ENCODE data around the gene GPR84.
A peak's percentile ranks its signal among the peaks of the same experiment; 100 is the strongest.

GPR84 gene

DNA sequence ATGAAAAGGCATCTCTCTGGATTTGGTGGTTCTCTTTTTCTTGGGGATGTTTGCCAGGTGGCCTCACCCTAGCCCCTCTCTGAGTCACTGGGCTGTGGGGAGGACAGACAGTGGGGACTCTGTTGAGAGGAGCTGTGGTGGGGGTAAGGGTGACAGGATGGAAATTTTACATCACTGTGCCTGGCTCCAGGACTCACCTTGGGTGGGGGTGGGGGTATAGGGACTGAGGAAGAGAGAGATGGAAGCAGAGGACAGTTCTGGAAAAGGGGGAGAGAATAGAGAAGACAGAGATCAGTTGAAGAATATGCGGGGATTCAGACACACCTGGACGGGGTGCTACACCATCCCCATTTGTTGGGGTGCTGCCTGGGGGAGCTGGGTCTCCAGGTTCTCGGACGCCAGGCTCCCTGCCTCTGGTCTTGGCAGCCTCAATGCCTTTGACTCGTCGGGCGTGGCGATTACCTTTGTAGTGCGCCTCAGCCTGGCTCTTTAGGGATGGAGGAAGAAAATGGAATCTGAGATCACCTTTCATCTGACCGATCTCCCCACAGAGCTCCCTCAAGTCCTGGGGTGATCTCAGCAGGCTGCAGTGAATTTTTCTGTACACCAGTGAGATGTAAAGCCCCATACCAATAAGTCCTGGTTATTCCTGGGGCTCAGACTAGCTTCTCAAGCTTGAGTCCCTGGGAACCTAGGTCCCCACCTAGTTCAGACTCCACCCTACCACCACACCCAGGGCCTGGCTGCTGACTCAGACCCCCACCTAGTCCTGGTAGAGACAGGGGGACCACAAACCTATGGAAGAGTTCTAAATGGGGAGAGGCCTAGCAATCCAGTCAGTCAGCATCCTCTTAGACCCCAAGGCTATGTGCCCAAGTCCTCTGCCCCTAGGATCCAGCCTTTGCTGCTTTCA is 9.6 kb upstream of the GPR84 start:
- DNase-seq, result no peak

DNA sequence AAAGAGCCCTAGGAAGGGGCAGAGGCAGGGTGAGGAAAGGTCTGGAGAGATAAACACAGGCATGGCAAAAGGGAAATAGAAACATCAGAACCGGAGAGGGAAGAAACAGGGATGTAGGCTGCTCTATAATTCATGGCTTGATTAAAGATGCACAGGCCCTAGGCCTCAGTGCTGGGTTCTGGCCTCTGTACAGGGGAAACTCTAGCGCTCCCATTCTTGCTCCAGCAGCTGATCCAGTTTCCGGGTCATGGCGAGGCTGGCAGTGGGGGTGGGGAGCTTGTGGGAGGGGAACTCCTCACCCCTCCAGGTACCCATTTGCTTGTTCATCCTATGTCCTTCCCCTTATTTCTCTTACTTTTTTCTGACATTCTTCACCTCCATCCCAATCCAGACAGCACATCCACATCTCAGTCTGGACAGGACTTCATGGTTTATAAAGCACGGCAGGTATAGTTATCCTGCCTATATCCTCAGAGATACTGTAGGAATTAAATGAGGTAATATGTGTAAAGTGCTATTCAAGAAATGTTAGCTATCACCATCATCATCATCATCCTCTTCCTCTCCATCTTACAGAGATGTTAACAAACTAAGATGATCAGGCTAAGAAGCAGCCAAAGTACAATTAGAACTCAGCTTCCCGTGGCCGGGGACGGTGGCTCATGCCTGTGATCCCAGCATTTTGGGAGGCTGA is 8.0 kb upstream of the GPR84 start:
- DNase-seq, result no peak

DNA sequence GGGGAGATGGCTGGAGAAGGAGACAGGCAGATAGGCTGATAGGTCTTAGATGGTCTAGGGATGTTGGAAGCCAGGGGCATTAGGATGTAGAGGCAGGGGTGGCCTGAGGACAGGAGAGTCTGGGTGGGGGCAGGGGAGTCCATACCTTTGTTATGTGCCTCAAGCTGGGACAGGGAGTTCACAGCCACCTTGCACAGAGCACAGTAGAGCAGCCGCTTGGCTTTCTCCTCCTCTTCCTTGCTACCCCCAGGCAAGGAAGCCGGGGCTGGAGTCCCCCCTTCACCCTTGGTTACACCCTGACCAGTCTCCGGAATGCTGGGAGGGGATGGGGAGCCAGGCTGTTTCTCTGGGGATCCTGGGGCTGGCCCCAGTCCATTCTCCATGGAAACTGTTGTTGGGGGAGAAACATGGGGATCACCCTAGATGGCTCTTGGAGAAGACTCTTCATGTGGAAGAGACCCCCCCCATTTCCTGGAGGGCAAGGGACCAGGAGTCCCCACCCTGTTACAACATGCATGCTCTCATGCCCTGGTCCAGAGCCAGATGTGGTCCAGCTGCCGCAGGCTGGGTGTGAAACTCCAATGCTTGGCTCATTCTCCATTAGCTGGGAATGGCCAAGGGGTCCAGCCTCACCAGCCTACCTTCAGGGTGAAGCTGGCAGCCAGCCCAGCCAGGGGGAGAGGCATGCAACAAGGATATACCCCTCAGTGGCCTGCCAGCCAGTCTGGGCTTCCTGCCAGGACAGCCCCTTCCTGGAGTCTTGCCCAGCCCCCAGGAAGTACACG is 7.2 kb upstream of the GPR84 start:
- peak in 1 of 2 experiments; percentile 14 for DNase-seq

DNA sequence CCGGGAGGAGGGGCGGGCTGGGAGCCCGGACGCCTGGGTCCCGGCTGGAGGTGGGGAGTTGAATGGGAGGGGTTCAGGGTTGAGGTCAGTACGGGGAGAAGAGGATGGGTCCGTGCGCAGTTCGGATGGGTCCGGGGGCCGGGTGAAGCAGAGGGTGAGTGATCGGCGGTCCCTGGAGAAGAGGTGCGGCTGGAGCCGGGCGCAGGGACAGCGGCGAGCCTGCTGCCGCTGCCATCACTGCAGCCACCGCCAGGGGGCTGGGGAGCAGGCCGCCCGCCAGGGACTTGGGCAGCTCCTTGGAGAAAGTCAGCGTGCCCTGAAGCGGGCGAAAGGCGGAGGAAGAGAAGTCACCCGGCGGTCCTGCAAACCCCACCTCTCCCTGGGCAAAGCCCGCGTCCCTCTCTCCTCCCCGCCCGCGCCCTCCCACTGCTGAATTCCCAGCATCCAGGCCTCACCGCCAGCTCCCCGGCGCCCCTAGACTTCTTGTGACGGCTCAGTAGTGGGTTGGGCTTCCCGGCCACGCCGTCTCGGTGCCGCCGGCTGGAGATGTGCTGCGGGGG is 6.0 kb upstream of the GPR84 start:
- DNase-seq, result no peak

DNA sequence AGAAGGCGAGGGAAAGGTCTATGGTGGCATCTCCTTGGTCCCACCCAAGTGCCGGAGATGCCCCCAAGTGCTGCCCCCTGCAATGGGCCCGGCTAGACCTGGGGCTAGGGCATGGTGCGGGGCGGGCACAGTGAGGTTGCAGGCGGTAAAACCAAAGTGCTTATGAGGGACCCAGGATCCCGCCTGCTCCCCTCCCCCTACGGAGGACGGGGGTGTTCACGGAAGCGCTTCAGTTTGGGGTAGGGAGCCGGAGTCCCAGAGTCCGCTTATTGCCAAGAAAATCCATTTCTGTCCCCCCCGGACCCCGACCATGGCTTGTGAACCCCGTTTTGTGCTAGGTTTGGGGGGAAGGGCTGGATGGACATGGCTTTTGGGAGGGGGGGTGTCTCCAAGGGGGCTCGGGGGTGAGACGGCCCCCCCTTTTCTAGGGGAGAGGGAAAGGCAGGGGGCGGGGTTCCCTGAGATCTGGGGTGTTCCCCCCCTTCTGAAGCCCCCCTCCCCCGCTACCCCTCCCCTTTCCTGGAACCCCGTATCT is 5.4 kb upstream of the GPR84 start:
- no peak for DNase-seq

DNA sequence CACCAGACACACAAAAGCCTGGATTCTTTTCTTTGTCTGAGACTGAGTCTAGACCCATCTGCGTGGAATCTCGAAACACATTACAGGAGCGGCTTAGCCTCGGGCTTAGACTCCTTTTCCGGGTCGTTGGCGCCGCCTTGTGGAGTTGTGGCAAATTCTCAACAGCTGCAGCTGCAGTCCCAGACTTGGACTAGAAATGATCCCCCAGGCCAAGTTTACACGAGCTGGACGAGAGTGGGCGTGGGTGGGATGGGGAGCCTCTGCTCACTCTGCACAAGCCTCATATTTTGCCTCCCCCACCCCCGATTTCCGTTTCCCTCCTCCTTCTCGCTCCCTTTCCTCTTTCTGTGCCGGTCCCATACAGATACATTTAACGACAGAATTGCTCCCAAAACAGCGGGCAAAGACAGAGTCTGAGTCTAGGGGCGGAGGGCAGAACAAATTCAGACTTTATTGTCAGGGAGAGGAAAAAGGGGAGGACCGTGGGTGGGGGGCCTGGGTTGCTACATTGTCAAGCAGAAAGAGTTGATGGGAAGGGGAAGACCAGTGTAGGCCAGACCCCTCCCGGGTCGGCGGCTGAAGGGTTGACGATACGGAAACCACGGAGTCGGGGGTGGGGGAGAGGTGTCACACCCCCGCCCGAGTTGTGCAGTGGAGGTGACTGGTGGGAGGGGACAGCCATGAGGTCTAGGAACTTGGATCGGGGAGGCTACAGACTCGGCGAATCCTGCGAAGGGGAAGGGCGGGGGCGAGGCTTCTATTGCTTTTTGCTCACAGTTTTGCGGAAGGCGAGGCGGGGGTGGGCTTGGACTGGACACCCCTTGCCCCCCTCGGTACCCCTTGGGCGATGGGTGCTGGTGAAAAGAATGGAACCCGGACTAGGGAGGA is 4.7 kb upstream of the GPR84 start:
- DNase-seq, result peak; percentile 57 to 82

DNA sequence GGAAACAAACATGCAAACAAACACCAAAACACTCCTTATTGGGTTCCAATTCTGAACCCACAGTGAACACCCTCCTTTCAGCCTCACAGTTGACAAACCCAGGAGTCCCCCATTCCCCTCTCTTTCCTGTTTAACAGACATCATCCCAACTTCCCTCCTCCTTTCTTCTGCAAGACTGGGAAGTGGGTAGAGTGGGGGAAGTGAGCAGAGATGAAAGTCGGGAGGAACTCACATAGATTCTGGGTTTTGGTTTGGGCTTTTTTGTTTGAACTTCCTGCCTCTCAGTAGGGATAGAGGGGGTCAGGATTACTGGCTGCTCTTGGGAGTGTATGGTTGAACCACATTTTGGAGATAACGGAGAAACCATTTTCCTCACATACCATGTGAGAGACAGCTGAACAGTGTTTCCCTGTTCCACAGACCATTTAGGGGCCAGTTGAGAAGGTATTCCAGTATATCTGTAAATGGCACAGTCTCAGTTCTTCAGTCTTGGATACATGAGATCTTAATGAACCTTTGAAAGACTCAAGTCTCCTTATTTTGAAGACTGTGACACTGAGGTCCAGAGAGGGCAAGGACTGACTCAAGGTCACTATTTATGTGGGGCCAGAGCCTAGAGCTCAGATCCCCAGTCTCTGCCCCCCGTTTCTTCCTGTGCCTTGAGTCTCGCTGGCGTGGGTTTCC is 3.9 kb upstream of the GPR84 start:
- DNase-seq, result no peak

DNA sequence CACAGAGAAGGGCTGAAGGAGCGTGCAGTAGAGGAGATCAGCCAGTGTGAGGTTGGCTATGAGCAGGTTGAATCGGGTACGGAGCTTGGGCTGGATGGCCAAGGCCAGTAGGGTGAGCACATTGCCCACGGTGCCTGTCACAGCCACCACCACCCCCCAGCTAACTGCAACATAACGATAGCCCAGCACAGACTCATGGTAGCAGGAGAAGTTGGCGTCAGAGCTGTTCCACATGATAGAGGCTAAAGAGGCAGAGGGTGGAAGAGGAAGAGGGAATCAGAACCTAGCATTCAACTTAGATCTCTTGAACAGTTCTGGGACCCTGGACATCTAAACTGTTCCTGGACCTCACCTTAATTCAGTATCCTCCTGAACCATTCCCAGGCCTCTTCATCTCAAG is 668 bp downstream of the GPR84 start:
- DNase-seq, result no peak

DNA sequence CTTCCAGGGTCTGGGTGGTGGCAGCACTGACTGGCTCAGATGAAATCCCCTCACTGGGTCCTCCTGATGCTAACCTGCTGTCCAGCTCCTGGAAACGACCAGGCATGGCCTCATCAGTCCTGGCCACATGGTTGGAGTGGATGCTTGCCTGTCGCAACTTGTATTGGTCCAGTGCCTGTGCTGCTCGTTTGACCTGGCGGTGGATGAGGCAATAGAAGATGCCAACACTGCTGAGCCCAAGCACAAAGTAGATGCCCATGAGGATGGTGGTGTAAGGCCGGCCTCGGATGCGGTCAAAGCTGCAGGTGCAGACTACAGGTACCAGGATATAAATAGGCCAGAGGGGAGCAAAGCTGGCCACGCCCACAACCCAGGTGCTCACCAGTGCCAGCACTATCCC is 1.2 kb downstream of the GPR84 start:
- no peak for DNase-seq

DNA sequence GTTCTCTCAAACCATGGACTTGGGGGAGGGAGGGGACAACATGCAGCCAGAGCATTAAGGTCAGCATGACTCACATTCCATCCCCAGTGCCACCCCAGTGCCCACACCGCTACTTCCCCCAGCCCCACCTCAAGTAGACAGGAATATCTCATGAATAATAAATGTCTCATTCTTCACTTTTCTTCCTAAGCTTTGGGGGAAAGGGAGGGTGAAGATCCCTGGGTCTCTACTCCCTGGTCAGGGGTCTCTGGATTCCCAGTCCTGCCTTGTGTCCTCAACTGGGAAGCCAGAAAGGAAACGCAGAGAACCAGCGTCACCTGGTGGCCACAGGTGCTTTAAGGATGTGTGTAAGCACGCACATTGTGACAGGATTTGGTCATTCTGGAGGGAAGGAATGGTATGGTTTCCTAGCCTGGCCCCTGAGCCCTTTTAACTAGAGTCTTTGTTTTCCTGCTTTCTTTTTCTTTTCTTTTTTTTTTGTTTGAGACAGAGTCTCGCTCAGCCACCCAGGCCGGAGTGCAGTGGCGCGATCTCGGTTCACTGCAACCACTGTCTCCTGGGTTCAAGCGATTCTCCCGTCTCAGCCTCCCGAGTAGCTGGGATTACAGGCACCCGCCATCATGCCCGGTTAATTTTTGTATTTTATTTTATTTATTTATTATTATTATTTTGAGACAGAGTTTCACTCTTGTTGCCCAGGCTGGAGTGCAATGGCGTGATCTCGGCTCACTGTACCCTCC is 3.4 kb downstream of the GPR84 start:
- peak; percentile 71 to 83 for DNase-seq

DNA sequence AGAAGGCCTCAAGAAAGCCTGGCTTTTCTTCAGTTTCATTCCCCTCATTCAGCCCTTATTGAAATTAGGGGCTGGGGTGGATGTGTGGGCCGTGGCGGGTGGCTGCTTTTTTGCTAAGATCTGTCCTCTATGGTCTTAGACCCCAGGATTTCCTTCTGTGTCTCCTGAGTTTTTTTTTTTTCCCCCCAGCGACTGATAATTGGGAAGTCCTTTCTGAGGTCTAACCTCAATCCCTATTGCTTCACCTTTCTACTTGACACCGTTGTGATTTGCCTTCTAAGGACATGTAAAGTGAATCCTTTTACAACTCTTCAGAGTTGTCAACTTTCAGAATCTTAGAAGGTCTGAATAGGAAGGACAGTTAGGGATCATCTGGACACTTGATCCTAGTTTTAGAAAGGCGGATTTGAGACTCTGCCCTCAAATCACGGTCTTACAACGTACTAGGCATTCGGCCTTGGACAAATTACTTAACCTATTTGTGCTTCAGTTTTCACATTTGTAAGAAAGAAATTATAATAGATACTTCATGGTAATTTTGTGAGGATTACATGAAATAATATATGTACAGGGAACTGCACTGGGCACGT is 4.4 kb downstream of the GPR84 start:
- no peak for DNase-seq

DNA sequence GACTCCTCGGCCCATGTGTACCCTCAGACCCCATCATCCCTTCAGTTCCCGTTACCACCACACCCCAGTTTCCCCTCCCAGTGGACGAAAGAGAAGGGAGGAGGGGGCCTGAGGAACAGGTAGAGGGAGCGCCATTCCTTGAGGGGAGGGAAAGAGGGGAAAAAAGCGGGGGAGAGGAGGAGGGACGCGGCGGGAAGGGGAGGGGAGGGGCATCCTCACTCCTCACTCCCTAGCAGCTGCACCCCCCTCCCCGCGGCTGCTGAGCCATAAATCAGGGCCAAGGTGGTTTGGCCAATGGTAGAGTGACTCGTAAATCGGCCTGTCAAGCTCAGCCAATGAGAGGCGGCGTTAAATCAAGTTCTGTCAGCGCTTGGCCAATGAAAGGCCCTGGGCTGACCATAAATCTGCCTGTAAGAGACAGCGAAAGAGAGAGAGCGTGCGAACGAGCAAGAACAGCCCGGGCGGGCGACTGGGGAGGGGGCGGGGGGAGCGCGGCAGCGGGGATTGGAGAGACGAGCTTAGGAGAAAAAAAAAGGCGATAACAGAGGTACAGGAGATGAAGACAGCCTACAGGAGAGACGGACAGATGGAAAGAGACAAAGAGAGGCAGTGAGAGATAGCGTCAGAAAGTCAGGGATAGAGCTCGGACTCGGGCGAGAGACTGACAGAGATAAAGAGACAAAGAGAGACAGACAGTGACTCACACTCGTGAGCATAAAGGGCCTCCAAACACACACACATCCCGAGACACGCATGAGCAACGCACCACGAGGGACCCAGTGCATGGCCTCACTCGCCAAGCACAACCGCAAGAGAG is 5.1 kb downstream of the GPR84 start:
- DNase-seq, result peak; percentile 99

DNA sequence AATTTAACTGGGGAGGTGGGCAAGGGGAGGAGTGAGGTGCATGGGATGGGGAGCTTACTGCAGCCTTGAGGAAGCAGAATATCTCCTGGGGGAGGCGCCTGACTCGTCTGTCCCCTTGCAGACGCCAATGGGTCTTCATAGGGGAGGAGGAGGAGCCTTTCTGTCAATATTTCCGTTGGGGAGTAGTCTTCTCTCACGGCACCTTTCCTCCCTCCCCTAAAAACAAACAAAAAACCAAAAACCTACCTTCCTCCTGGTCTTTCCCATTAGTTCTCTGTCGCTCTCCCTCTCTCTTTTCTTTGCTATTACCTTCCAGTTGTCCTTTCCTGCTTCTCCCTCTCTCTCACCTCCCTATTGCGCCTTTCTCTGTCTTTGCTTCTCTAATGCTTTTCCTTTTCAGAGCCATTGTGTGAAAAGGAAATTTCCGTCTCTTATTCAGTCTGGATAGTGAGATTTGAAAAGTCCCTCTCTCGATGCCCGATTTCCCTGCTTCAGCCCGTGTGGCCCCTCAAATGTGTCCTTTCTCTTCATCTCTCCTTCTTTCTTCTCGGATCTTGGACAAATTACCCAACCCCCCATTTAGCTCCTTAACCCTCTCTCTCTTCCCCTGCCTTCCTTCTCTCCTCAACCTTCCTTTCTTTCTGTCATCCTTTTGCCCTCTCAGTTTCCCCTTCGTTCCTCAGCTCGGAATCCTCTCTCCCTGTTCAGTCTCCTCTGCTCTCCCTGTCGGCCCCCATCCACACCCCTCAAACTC is 5.9 kb downstream of the GPR84 start:
- DNase-seq, result peak in 1 of 2 experiments; percentile 37

DNA sequence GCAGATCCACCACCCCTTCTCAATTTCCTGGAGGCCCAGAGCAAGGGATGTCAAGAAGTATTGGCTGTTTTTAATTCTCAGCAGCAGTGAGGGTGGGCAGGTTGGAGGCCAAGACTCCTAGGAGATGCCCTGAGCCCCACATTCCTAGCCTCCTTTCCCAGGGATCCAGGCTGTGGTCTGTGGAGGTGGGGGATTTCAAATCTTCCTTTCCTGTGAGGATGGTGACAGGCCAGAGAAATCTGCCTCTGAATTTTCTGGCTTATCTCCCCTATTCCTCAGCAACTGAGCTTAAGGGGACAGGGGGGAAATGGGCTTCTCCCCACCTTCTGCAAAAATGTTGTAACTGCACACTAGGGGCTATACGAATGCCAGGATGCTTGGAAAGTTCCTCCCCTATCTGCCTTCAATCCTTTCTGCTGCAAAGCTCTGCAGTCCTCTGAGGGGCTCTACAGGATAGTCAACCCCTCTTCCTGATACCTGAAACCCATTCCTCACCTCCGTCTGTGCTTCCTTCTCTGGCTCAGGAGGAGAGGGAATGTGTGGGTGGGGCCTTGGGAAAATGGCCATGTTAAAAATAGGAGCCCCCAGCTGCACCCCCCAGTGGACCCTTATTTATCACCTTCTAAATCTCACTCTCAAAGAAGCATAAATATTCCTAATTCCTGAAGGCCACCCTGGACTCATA is 6.6 kb downstream of the GPR84 start:
- no peak for DNase-seq

DNA sequence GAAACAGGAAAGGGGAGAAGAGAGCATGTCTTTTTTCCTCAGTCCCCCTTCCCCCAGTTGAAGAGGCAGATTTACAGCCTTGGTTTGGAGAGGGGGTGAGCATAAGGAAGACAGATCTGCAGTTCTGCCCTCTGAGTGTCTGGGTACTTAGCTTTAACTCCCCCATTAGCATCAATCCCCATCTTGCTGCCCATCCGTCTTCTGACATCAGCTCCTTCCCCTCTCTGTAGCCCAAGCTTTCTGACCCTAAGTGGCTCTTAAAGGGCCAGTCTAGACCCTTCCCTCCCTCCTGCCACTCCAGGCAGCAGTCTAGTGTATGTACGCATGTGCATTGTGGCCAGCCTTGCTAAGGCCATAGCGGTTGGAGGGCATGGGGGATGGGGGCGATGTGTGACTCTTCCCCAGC is 7.3 kb downstream of the GPR84 start:
- peak; percentile 29 to 68 for DNase-seq

DNA sequence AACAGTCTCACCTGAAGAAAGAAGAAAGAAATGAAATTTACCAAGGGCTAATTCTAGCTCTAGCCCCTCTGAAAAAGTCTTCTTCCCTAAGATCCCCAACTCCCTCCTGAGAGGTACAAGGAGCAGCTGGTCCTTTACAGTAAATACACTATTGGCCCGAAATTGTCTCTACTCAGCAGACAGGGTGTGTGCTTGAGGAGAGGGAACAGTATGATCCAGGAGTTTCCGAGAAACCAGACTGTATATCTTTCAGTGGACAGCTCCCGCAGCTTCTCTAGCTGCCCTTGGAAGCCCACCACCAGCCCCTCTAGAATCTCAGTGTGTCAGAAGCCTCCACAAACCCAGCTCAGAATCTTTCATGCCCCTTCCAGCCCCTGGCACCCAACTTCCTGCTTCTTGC is 8.1 kb downstream of the GPR84 start:
- no peak for DNase-seq

DNA sequence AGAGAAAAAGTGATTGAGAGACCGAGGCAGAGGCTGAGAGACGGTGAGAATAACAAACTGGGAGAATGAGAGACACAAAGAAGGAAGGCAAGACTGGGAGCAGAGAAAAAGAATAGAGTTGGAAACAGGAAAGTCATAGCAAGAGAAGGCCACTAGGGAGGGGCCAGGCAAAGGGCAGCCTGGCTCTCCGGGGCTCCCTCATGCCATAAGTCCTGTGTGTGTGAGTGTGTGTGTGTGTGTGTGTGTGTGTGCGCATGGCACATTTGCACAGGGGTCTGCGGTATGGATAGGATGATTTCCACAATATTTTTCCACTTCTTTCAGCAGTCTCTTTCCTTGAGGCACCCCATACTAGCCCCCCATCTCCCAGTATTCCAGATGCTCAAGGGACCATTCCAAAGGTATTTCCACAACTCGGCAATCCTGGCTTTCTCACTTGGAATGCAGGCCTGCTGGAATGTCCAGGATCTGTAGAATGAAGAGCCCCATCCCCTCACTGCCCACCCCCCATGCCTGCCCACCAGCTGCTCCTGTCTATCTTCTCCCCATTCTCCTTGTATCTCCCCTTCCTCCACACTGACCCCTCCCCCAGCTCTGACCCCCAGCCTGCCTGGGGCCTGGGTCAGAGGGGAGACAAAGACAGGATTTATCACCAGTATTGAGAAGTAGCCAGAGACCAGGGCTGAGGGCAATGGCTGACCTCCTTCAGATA is 9.0 kb downstream of the GPR84 start:
- no peak for DNase-seq
